HG02763 (cell line): ENCODE measurements around the gene NAALAD2.
"Not testable (repeated sequence)": the region's sequence is repeated elsewhere in the genome, so short reads cannot be mapped to it uniquely, and the experiment has no call there.

Experiments used
- ATAC-seq: cut with Tn5 transposase; IDR thresholded peaks from one replicate; pipeline ENCODE4 v1.9.1; 2021; ENCODE audit warnings: mild to moderate bottlenecking, moderate library complexity; ENCODE audit not compliant: unreplicated experiment

The NAALAD2 gene

DNA sequence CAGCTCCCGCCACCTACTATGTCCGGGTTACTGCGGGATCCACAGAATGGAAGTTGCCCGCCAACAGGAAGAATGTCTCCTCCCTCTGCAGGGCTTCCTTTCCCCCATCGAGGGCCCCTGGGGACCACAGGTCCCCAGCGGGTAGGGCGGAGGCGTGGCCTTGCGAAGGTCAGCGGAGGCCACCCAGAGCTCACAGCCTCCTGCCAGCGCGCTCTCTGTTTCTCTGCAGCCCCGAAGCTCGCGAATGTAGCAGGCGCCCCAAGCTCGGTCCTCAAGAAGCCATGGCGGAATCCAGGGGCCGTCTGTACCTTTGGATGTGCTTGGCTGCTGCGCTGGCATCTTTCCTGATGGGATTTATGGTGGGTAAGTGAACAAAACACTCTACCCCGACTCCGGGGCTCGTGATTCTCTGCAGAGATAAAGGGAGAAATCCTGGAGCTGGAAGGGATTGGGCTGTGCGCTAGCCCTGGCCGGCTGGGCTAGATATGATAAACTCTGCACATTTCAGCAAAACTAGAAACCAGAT is at the start of gene NAALAD2:
NAALAD2 (plus strand) TSS at position 186 of the 526 bp plus-strand sequence; CDS start at position 282, 96 bp downstream.
- ATAC-seq: peak; percentile 85

DNA sequence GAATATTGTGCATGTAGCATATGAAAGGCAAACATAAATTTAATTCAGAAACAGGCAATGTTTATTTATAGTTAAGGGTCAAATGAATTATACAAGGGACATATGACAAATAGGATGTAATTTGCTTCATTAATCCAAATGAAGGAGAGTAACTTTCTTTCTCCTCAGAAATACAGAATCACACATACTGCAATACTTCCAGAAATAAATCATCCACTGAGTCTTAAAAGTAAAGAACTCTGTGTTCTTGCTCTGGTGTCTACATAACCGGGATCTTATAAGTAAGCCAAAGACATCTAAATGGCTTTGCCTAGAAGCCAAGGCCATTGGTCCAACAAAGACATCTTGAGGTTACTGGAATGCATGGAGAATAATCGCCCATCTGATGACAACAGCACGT is 48.8 kb upstream of the NAALAD2 start, which contains the start of gene UBTFL1:
UBTFL1 (plus strand) TSS at position 301 of the 400 bp plus-strand sequence; CDS start at position 301, 0 bp downstream.
- ATAC-seq: not testable (repeated sequence)

DNA sequence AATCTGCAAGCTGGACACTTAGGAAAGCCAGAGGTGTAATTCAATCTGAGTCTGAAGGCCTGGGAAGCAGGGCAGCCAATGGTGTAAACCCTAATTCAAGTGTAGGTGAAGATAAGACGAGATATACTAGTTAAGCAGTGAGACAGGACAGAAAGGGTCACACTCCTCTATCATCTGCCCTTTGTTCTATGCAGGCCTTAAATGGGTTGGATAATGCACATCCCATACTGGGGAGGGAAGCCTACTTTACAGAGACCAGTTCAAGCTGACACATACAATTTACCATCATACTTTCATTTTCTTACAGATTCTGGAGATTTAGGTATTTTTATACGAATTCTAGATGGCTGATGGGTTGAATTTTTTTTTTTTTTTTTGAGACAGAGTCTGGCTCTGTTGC is 45.7 kb upstream of the NAALAD2 start:
- ATAC-seq: not testable (repeated sequence)

DNA sequence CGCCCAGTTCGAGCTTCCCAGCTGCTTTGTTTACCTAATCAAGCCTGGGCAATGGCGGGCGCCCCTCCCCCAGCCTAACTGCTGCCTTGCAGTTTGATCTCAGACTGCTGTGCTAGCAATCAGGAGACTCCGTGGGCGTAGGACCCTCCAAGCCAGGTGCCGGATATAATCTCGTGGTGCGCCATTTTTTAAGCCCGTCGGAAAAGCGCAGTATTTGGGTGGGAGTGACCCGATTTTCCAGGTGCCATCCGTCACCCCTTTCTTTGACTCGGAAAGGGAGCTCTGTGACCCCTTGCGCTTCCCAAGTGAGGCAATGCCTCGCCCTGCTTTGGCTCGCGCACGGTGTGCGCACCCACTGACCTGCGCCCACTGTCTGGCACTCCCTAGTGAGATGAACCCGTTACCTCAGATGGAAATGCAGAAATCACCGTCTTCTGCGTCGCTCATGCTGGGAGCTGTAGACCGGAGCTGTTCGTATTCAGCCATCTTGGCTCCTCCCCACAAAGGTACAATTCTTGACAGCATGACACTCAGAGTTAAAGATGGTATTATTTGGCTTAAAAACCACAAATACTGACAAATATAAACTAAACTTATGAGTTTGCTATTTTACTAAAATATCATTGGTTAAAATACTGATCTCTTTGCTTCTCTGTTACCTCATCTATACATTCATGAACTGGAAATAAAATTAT is 39.1 kb upstream of the NAALAD2 start:
- not testable (repeated sequence) for ATAC-seq

DNA sequence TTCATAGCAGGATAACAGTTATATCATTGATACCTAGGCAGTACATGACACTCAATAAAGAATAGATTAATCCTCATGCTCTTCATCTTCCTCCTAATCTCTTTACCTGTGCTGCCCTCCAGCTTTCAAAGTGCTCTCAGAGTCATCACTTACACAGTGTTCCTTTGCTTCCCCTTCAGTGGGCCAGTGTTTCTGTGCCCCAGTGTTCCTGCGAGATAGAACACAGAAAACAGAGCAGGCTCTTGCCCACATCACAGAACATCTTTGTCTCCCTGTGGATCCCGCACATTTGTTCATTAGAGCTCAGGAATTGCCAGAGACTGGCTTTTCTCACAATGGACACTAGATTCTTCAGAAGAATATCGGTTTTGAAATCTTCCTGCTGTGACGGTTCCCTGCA is 36.2 kb upstream of the NAALAD2 start:
- not testable (repeated sequence) for ATAC-seq

DNA sequence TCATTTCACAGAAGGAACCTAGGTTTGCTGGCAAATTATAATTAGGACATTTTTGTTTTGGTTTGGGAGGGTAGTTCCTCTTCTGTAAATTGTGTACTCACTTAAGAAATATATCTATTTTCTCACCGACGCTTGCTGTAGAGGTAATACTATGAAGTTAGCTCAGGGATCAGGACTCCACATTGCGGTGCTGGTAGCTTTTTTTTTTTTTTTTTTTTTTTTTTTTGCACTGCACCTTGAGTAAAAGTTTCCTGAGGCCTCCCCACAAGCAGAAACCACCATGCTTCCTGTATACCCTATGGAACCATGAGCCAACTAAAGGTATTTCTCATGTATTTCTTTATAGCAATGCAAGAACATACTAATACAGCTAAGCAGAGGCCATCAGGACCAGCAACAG is 34.0 kb upstream of the NAALAD2 start:
- ATAC-seq: no peak

DNA sequence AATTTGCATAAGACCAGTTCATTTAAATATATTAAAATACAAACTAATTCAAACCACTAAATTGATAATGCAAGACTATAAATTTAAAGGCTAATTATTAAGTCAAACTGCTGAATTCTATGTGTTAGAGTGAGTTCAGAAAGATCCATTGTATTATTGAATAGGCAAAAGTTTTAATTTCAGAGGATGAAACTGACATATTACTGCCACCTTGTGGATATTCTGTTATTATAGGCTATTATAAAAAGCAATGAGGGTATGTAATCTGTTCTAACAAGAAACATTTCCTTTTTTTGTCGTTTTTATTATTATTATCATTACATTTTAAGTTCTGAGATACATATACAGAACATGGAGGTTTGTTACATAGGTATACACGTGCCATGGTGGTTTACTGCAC is 20.9 kb upstream of the NAALAD2 start:
- no peak for ATAC-seq

DNA sequence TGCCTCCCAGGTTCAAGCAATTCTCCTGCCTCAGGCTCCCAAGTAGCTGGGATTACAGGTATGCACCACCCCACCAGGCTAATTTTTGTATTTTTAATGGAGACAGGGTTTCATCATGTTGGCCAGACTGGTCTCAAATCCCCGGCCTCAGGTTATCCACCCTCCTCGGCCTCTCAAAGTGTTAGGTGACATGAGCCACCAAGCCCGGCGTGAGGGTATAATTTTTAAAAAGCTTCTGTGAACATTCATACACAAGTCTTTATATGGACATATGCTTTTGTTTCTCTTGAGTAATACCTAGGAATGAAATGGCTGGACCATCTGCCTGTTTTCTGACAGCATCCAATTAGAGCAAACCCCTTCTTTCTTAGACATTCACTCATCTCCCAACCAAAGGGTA is 14.3 kb upstream of the NAALAD2 start:
- no peak for ATAC-seq

DNA sequence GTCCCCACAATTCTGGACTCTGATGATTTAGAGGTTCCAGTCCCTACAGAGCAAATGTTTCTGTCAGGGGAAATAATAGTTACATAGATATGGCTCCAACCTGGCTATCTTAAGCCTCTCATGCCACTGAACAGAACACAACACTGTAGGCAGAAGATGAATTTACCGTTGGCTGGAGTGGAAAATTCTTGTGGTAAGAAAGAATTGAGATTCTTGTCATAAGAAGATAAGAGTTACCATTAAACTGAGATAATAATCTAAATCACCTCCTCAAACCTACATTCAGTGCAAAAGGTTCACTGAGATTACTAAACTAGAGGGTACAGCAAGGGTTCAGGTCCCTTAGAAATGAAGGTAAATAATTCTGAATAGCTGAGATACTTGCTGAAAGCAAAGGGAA is 10.1 kb upstream of the NAALAD2 start:
- no peak for ATAC-seq

DNA sequence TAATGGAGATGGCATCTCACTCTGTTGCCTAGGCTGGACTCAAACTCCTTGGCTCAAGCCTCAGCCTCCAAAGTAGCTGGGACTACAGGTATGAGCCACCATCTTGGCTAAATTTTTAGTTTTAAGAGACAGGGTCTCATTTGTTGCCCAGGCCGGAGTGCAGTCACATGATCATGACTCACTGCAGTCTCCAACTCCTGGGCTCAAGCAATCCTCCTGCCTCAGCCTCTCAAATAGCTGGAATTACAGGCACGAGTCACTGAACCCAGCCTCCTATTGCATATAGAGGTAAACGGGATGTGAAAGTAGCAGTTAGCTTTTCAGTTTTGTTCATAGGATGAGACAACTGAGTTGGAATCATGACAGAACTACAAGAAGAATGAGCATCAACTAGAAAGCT is 9.5 kb upstream of the NAALAD2 start:
- ATAC-seq: no peak

DNA sequence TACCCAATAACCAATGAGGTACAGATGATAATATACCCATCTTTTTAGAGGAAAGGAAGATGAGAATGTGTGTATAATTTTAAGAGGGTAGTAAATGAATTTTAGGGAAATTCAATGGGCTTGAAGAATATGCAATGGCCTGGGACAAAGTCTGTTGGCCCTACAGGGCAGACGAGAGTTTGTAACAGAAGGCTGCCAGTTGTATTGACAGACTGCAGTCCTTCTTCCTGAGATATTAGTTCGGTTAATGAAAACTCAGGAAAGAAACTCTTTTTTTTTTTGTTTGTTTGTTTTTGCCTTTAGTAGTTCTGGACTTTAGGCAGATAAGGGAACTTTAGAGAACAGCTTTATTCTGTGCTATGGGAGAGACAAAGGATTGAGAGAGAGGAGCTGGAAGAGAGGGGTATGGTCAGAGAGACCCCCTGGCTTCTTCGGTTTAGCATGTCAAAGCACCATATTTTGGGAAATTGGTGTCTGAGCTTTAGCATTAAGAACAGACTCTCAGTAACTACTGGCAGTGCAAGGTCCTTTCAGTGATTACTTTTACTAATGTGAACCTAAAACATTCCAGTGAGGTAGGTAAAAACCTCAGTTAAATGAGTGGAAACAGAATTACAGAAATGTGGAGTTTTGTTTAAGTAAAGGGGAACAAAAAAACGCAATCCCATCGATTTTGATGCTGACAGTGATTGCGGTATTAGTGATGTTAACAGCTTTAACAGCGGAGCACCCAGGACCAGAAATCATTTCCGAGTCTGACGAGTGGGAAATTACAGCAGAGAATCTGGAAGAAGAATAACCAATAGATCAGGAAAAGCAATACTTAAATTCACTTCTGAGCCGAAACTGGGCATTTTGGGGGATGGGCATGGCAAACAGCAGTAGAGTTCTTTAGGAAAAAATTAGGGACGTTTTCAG is 644 bp upstream of the NAALAD2 start:
- ATAC-seq: no peak

DNA sequence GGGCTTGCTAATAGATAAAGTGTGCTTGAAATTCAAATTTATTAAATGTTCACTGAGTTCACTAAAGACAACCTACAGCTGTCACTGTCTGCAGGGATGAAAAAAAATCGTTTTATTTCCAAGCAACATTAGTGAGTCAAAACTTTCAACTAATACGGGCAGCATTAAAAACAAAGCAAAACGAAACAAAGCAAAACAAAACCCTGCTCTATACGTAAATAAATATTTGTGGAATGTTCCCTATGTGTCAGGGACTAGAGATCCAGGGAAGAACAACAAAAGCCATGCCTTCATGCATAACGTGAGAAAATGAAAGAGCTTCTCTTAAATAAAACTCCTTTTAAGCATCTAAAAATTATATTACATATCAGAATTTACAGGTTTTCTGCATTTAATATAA is 553 bp downstream of the NAALAD2 start:
- no peak for ATAC-seq

DNA sequence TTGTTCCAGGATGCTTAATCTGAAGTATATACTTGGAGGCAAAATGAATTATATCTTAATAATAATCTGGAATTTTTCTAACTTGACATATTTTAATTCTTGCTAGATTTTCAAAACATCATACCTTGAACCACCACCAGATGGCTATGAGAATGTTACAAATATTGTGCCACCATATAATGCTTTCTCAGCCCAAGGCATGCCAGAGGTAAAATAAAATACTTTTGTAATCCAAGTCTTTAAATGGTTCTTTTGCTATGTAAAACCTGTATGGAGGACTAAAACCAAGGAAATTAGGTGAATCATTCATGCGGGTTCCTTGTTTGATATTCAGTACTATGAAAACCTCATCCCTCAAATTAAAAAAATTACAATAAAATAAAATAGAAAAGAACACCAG is 14.4 kb downstream of the NAALAD2 start:
- ATAC-seq: no peak

DNA sequence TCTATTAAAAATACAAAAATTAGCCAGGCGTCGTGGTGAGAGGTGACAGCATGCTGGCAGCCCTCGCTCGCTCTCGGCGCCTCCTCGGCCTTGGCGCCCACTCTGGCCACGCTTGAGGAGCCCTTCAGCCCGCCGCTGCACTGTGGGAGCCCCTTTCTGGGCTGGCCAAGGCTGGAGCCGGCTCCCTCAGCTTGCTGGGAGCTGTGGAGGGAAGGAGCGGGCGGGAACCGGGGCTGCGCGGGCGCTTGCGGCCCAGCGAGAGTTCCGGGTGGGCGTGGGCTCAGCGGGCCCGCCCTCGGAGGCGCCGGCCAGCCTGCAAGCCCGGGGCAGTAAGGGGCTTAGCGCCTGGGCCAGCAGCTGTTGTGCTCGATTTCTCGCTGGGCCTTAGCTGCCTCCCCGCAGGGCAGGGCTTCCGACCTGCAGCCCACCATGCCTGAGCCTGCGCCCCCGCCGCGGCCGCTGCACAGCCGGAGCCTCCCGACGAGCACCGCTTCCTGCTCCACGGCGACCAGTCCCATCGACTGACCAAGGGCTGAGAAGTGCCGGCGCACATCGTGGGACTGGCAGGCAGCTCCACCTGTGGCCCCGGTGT is 32.6 kb downstream of the NAALAD2 start:
- not testable (repeated sequence) for ATAC-seq

DNA sequence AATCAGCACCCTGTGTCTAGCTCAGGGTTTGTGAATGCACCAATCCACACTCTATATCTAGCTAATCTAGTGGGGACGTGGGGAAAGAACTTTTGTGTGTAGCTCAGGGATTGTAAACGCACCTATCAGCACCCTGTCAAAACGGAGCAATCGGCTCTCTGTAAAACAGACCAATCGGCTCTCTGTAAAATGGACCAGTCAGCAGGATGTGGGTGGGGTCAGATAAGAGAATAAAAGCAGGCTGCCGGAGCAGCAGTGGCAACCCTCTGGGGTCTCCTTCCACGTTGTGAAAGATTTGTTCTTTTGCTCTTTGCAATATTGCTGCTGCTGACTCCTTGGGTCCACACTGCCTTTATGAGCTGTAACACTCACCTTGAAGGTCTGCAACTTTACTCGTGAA is 33.2 kb downstream of the NAALAD2 start:
- not testable (repeated sequence) for ATAC-seq

DNA sequence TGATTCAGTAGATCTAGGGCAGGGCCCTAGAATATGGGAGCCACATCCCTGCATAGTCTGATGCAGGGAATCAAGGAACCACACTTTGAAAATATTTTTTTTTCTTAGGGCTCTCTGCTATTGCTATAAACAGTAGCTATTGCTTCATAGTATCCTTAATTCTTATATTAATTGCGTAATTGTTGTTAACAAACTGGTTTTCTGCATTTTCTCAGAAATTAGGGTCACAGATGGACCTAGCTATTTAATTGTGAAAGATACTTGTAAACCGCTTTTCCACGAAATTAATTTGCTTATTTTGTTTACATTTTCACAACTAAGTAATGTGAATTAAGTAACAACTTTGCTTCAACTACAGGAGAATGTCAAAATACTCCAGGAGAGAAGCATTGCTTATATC is 34.1 kb downstream of the NAALAD2 start:
- ATAC-seq: no peak

DNA sequence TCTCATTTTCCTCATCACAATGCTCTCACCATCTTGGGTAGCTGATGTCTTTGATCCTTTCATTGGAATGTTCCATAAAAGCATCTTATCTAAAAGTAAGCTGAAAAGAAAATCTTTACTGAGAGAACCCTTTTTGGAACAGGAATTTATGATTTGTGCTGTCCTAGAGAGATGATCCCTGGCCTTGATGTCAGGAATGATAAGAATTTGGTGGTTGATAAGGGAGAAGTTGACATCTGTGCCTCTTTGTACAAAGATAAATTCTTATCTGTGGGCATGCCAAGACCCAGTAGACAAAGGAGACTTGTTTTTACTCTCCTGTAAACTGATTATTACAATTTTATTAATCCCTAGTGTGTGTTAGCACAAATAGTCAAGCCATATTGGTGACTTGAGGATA is 36.9 kb downstream of the NAALAD2 start:
- no peak for ATAC-seq

DNA sequence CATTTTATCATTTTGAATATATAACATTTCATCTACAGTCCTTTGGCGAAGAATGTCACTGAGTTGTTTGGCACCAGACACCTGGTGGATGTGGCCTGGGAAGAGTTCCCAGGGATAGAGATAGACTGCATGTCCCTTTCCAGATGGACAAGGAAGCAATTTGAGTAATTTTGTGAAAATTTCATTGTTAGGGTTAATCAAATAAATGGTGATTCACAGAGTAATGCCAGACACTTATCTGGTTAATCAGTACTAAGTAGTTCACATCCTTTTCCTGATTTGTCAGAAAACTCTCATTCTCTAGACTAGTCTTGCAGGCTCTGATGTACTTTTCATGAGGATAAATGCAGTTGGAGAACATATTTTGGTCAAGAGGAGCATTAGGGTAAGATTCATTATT is 41.6 kb downstream of the NAALAD2 start:
- no peak for ATAC-seq

DNA sequence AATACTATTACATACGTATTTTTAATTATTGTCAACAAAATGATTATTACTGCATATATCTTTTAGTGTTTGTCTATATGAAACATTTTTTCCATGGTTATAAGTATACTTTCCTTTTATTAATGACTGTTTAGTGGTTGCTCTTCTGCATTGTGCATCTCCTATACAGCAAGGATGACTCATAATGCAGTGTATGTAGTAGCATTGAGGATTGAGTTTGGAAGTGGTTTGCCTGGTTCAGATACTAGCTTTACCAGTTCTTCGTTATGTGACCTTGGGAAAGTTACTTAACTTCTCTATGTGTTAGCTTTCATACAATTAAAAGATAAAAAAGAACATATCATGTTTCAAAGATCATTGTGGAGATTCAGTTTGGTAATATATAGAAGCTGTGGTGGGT is 44.3 kb downstream of the NAALAD2 start:
- ATAC-seq: no peak

DNA sequence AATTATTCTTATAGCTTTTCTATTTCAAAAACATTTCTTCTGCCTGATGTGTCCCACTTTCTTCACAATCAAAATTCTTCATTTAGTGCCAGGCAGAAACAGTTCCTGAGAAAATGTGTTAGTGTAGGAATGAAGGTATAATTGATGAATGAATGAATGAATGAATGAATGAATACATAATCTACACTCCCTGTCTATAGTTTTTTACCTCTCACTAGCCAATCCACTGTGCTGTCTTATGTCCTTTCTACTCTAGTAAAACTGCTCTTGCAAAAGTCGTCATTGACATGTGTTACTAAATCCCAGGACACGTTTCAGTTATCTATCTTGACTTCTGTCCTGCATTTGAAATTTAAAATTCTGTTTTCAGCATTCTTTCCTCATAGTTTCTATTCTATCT is 45.5 kb downstream of the NAALAD2 start:
- ATAC-seq: no peak

DNA sequence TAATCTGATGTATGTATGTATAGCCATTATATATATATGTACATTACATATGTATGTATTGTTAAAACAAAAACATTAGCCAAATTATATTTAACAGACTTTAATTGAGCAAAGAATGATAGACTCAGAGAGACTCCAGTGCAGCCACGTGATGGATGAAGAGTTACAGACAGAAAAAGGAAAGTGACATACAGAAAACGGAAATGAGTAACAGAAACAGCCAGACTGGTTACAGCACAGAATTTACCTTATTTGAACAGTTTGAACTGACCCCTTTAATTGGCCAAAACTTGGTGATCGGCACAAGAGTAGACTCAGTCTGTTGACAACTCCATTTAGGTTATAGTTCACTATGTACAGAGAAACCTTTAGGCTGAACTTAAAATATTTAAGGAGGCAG is 53.4 kb downstream of the NAALAD2 start:
- no peak for ATAC-seq
